ENCODE measurements around the gene NECTIN1.

GRCh38 chr11:119685111-119685746 lies 43.8 kb downstream of the NECTIN1 start:
- TF ChIP-seq CTCF (IDR thresholded peaks at IDR 0.05) (no peak), EZH2 (IDR thresholded peaks at IDR 0.05) (no peak), EZH2phosphoT487 (IDR thresholded peaks at IDR 0.05) (no peak)

Measured in neural progenitor cell (in vitro differentiated cells).